NCI-H146 (cell line): ENCODE measurements around the gene AHI1.
"Not testable (repeated sequence)": the region's sequence is repeated elsewhere in the genome, so short reads cannot be mapped to it uniquely, and the experiment has no call there.

Source experiments
- DNase-seq: peaks from one replicate; lab custom pipeline; 2025; lab: John Stamatoyannopoulos, UW

AHI1 gene

GRCh38 chr6:135390458-135390857 is 107.1 kb downstream of the AHI1 start:
- no peak for DNase-seq

- no peak for DNase-seq
These were observed 112.2 kb downstream of the AHI1 start for GRCh38 chr6:135385299-135385698.

- no peak for DNase-seq
These were observed 113.8 kb downstream of the AHI1 start for GRCh38 chr6:135383766-135384165.

GRCh38 chr6:135383301-135383700 is 114.2 kb downstream of the AHI1 start:
- no peak for DNase-seq

- no peak for DNase-seq
These were observed 115.3 kb downstream of the AHI1 start for GRCh38 chr6:135382182-135382628.

GRCh38 chr6:135380793-135381192 is 116.7 kb downstream of the AHI1 start:
- no peak for DNase-seq

- no peak for DNase-seq
These were observed 117.9 kb downstream of the AHI1 start for GRCh38 chr6:135379647-135380046.

GRCh38 chr6:135372758-135373157 is 124.8 kb downstream of the AHI1 start:
- no peak for DNase-seq

- DNase-seq, result not testable (repeated sequence)
These were observed 133.9 kb downstream of the AHI1 start for GRCh38 chr6:135363622-135364021.

GRCh38 chr6:135362124-135362523 is 135.4 kb downstream of the AHI1 start:
- DNase-seq, result no peak

GRCh38 chr6:135360222-135360621 is 137.3 kb downstream of the AHI1 start:
- no peak for DNase-seq

- DNase-seq, result no peak
These were observed 138.6 kb downstream of the AHI1 start for GRCh38 chr6:135358985-135359384.

GRCh38 chr6:135358251-135358821 is 139.2 kb downstream of the AHI1 start:
- no peak for DNase-seq

GRCh38 chr6:135354407-135354806 is 143.1 kb downstream of the AHI1 start:
- DNase-seq, result no peak

GRCh38 chr6:135353113-135353512 is 144.4 kb downstream of the AHI1 start:
- no peak for DNase-seq

GRCh38 chr6:135351635-135352034 is 145.9 kb downstream of the AHI1 start:
- no peak for DNase-seq

GRCh38 chr6:135347887-135348286 is 149.7 kb downstream of the AHI1 start:
- DNase-seq, result no peak

GRCh38 chr6:135346747-135347146 is 150.8 kb downstream of the AHI1 start:
- no peak for DNase-seq

GRCh38 chr6:135344526-135344925 is 153.0 kb downstream of the AHI1 start:
- no peak for DNase-seq

GRCh38 chr6:135339920-135340319 is 157.6 kb downstream of the AHI1 start:
- DNase-seq, result not testable (repeated sequence)

- peak; percentile 39 for DNase-seq
These were observed 163.4 kb downstream of the AHI1 start for GRCh38 chr6:135334169-135334568.

GRCh38 chr6:135331002-135331401 is 166.5 kb downstream of the AHI1 start:
- DNase-seq, result no peak

- DNase-seq, result no peak
These were observed 167.4 kb downstream of the AHI1 start for GRCh38 chr6:135329851-135330803.
